Endodermal cell (in vitro differentiated cells): ENCODE results near the gene SACS. TPM values are rescaled to one million over a fixed set of nuclear protein-coding genes. Genes with fewer than 3 reads are reported as not detected.

ENCODE experiments used
- DNase-seq: peaks from one replicate; pipeline ENCODE4 v3.0.0-alpha.2; 2017
- H3K27ac ChIP-seq: 2 replicates; pipeline ENCODE4 v1.5.1; 2013; ENCODE audit warnings: mild to moderate bottlenecking, low read depth, low read length, moderate library complexity
- H3K27me3 ChIP-seq: 2 replicates; pipeline ENCODE4 v1.6.1; 2013; ENCODE audit warnings: mild to moderate bottlenecking, low read length, moderate library complexity; ENCODE audit not compliant: insufficient read depth, control insufficient read depth, poor library complexity, severe bottlenecking
- H3K36me3 ChIP-seq: 2 replicates; pipeline ENCODE4 v1.7.0; 2013; ENCODE audit warnings: mild to moderate bottlenecking, low read length, moderate library complexity; ENCODE audit not compliant: control insufficient read depth, insufficient read depth
- H3K4me1 ChIP-seq: one replicate; pipeline ENCODE4 v1.7.0; 2013; ENCODE audit warnings: low read length; ENCODE audit not compliant: control insufficient read depth, insufficient read depth
- H3K4me3 ChIP-seq: 2 replicates; pipeline ENCODE4 v1.5.1; 2013; ENCODE audit warnings: mild to moderate bottlenecking, low read length, moderate library complexity
- H3K9ac ChIP-seq: 2 replicates; pipeline ENCODE4 v1.6.1; 2013; ENCODE audit warnings: mild to moderate bottlenecking, low read length, moderate library complexity; ENCODE audit not compliant: poor library complexity, severe bottlenecking; ENCODE audit errors: extremely low read depth
- H3K9me3 ChIP-seq: 2 replicates; pipeline ENCODE4 v1.6.1; 2013; ENCODE audit warnings: mild to moderate bottlenecking, low read length, moderate library complexity; ENCODE audit not compliant: control insufficient read depth
- H3K27ac Mint-ChIP-seq: 2 replicates; pipeline ENCODE4 v1.8.0; 2020; ENCODE audit warnings: mixed read lengths
- H3K27me3 Mint-ChIP-seq: 2 replicates; pipeline ENCODE4 v1.8.0; 2021; ENCODE audit warnings: mild to moderate bottlenecking, mixed read lengths; ENCODE audit not compliant: insufficient read depth
- H3K36me3 Mint-ChIP-seq: 2 replicates; pipeline ENCODE4 v1.8.0; 2020; ENCODE audit warnings: low read depth, mixed read lengths
- H3K4me1 Mint-ChIP-seq: 2 replicates; pipeline ENCODE4 v1.8.0; 2020; ENCODE audit warnings: mixed read lengths
- H3K4me3 Mint-ChIP-seq: 2 replicates; pipeline ENCODE4 v1.8.0; 2020; ENCODE audit warnings: mild to moderate bottlenecking, moderate library complexity, mixed read lengths
- H3K9me3 Mint-ChIP-seq: 2 replicates; pipeline ENCODE4 v1.8.0; 2020; ENCODE audit warnings: mild to moderate bottlenecking, mixed read lengths
- CTCF ChIP-seq: fragments of 200-600 bp; sonication (generic); conservative IDR thresholded peaks from 2 replicates; pipeline ENCODE4 v1.5.0; 2021; ENCODE audit warnings: antibody characterized with exemption, mild to moderate bottlenecking
- WGBS, 2 experiments: methylation state at CpG; one replicate each; pipeline versions ENCODE4 v1.1.5 to v1.1.7; 2013; ENCODE audit warnings: missing lambda C conversion rate in 2 of 2, mixed read lengths in 1 of 2; ENCODE audit not compliant: insufficient coverage in 1 of 2, insufficient read length in 1 of 2; 5-methylcytosine and 5-hydroxymethylcytosine counted together
- total RNA-seq, 2 donors: library from RNA; stranded (reverse); fragmentation: NEBNext Ultra II Directional in 1 of 2; extraction: Animal tissue kit (Norgen Biotek cat#: 25700) in 1 of 2; gene quantifications; 2 replicates in 1 of 2; 3 replicates in 1 of 2; pipeline ENCODE4 v1.2.1, GENCODE V29; 2021

SACS gene
- total RNA-seq, 2 donors from 2014 or later: 17.6 to 22.3 TPM

- Mint-ChIP-seq H3K4me3 (no peak overlapping the region), H3K36me3 (no peaks in the 10 kb centered on the region), H3K27me3 (peaks cover 19% of the 10 kb centered on the region), H3K9me3 (no peaks in the 10 kb centered on the region), H3K4me1 (peaks cover 2% of the 10 kb centered on the region), H3K27ac (no peak overlapping the region)
- no peak for TF ChIP-seq CTCF
- no peak for DNase-seq
- H3K4me1 ChIP-seq: no peaks in the 10 kb centered on the region
- no peaks in the 10 kb centered on the region for H3K9me3 ChIP-seq
- no peak overlapping the region for H3K27ac ChIP-seq
- WGBS, 2 experiments: 87 to 100% methylated on average over 1 of the region's 1 CpG
- H3K4me3 ChIP-seq: no peak overlapping the region
- no peaks in the 10 kb centered on the region for H3K36me3 ChIP-seq
- no peak overlapping the region for H3K9ac ChIP-seq
- H3K27me3 ChIP-seq: peaks cover 7% of the 10 kb centered on the region
Observed at GRCh38 chr13:23460309-23460708, 26.8 kb upstream of the SACS start.

GRCh38 chr13:23458989-23459388, 25.5 kb upstream of the SACS start:
- Mint-ChIP-seq H3K36me3 (no peaks in the 10 kb centered on the region), H3K4me3 (no peak overlapping the region), H3K27ac (no peak overlapping the region), H3K9me3 (no peaks in the 10 kb centered on the region), H3K27me3 (peaks cover 9% of the 10 kb centered on the region), H3K4me1 (peaks cover 2% of the 10 kb centered on the region)
- Histone ChIP-seq H3K9ac (no peak overlapping the region), H3K27ac (no peak overlapping the region), H3K4me3 (no peak overlapping the region), H3K4me1 (no peaks in the 10 kb centered on the region), H3K36me3 (no peaks in the 10 kb centered on the region), H3K27me3 (no peaks in the 10 kb centered on the region), H3K9me3 (no peaks in the 10 kb centered on the region)
- no peak for TF ChIP-seq CTCF
- no peak for DNase-seq
- WGBS, 2 experiments: 78 to 90% methylated on average over 3 to 4 of the region's 4 CpGs

GRCh38 chr13:23456437-23457210, 23.1 kb upstream of the SACS start:
- no peak overlapping the region for H3K27ac ChIP-seq
- H3K9ac ChIP-seq: no peak overlapping the region
- no peaks in the 10 kb centered on the region for H3K9me3 Mint-ChIP-seq
- no peak overlapping the region for H3K4me3 ChIP-seq
- DNase-seq: no peak
- no peaks in the 10 kb centered on the region for H3K27me3 ChIP-seq
- TF ChIP-seq CTCF: no peak
- H3K36me3 ChIP-seq: no peaks in the 10 kb centered on the region
- no peaks in the 10 kb centered on the region for H3K27me3 Mint-ChIP-seq
- no peaks in the 10 kb centered on the region for H3K4me1 ChIP-seq
- H3K4me1 Mint-ChIP-seq: peaks cover 2% of the 10 kb centered on the region
- no peaks in the 10 kb centered on the region for H3K36me3 Mint-ChIP-seq
- no peak overlapping the region for H3K4me3 Mint-ChIP-seq
- no peaks in the 10 kb centered on the region for H3K9me3 ChIP-seq
- WGBS, 2 experiments: 95 to 96% methylated on average over 4 to 9 of the region's 9 CpGs
- no peak overlapping the region for H3K27ac Mint-ChIP-seq
